VCaP (cell line): ENCODE results near the gene HSPA1L.

Experiments
- H3K27ac ChIP-seq: fragments of 450-650 bp; 2 replicates; pipeline ENCODE4 v1.5.1; 2017
- TF ChIP-seq, protein P1 (sequence below): fragments of 450-650 bp; conservative IDR thresholded peaks from 2 replicates; pipeline ENCODE4 v1.5.1; 2017; ENCODE audit warnings: mild to moderate bottlenecking, moderate library complexity

HSPA1L gene

GRCh38 chr6:31831350-31832215 lies 16.5 kb upstream of the HSPA1L start:
- H3K27ac ChIP-seq = peak overlapping the region; percentile 66

GRCh38 chr6:31830886-31831335 lies 15.8 kb upstream of the HSPA1L start:
- TF ChIP-seq, protein P1, sequence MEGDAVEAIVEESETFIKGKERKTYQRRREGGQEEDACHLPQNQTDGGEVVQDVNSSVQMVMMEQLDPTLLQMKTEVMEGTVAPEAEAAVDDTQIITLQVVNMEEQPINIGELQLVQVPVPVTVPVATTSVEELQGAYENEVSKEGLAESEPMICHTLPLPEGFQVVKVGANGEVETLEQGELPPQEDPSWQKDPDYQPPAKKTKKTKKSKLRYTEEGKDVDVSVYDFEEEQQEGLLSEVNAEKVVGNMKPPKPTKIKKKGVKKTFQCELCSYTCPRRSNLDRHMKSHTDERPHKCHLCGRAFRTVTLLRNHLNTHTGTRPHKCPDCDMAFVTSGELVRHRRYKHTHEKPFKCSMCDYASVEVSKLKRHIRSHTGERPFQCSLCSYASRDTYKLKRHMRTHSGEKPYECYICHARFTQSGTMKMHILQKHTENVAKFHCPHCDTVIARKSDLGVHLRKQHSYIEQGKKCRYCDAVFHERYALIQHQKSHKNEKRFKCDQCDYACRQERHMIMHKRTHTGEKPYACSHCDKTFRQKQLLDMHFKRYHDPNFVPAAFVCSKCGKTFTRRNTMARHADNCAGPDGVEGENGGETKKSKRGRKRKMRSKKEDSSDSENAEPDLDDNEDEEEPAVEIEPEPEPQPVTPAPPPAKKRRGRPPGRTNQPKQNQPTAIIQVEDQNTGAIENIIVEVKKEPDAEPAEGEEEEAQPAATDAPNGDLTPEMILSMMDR = no peak
- peak overlapping the region; percentile 66 for H3K27ac ChIP-seq

More at GRCh38 chr6:31831350-31832215, 16.5 kb upstream of the HSPA1L start:
- TF ChIP-seq, protein P1 = no peak

DNA sequence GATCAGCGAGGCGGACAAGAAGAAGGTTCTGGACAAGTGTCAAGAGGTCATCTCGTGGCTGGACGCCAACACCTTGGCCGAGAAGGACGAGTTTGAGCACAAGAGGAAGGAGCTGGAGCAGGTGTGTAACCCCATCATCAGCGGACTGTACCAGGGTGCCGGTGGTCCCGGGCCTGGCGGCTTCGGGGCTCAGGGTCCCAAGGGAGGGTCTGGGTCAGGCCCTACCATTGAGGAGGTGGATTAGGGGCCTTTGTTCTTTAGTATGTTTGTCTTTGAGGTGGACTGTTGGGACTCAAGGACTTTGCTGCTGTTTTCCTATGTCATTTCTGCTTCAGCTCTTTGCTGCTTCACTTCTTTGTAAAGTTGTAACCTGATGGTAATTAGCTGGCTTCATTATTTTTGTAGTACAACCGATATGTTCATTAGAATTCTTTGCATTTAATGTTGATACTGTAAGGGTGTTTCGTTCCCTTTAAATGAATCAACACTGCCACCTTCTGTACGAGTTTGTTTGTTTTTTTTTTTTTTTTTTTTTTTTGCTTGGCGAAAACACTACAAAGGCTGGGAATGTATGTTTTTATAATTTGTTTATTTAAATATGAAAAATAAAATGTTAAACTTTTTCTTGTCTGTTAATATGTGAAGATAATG lies 14.7 kb upstream of the HSPA1L start:
- H3K27ac ChIP-seq = peak overlapping the region; percentile 66
- TF ChIP-seq, protein P1 = peak; percentile 48

DNA sequence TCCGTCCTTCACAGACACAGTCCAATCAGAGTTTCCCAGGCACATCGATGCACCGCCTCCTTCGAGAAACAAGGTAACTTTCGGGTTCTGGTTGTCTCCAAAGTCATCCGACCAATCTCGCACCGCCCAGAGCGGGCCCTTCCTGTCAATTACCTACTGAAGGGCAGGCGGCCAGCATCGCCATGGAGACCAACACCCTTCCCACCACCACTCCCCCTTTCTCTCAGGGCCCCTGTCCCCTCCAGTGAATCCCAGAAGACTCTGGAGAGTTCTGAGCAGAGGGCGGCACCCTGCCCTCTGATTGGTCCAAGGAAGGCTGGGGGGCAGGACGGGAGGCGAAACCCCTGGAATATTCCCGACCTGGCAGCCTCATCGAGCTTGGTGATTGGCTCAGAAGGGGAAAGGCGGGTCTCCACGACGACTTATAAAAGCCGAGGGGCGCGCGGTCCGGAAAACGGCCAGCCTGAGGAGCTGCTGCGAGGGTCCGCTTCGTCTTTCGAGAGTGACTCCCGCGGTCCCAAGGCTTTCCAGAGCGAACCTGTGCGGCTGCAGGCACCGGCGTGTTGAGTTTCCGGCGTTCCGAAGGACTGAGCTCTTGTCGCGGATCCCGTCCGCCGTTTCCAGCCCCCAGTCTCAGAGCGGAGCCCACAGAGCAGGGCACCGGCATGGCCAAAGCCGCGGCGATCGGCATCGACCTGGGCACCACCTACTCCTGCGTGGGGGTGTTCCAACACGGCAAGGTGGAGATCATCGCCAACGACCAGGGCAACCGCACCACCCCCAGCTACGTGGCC lies 12.4 kb upstream of the HSPA1L start, which contains the start of gene HSPA1B:
HSPA1B (plus strand) TSS at position 453 of the 794 bp plus-strand sequence; CDS start at position 666, 213 bp downstream.
- TF ChIP-seq, protein P1 = no peak
- peak within 1 kb of the TSS; percentile 97 for H3K27ac ChIP-seq

GRCh38 chr6:31826793-31827285 lies 11.8 kb upstream of the HSPA1L start:
- TF ChIP-seq, protein P1 = no peak
- H3K27ac ChIP-seq = peak overlapping the region; percentile 97

- peak overlapping the region; percentile 97 for H3K27ac ChIP-seq
- TF ChIP-seq, protein P1 = no peak
These were observed 10.5 kb upstream of the HSPA1L start for GRCh38 chr6:31825553-31825952.

- H3K27ac ChIP-seq = peak overlapping the region; percentile 97
These were observed 8.6 kb upstream of the HSPA1L start for GRCh38 chr6:31823592-31824196.
